ENCODE results near the gene CHD2. TPM values are rescaled to one million over a fixed set of nuclear protein-coding genes. Genes with fewer than 3 reads are reported as not detected.

Gene CHD2
- 31.2 and 56.2 TPM in 2 replicates for total RNA-seq

GRCh38 chr15:92899948-92900730, at the start of gene CHD2:
CHD2 (plus strand) TSS chr15:92900324; CDS start chr15:92901238, 914 bp downstream.

Other genes starting within 250 kb of the CHD2 start
- gene FAM174B, start 244.5 kb upstream of the CHD2 start, total RNA-seq = 0.16 and 2.1 TPM in 2 replicates
- gene RGMA, start 188.9 kb downstream of the CHD2 start, total RNA-seq = 1.0 and 5.3 TPM in 2 replicates

Measured in epithelial cell of alveolus of lung (primary cell).